ENCODE data around the gene XPR1.
"Not testable (repeated sequence)": the region's sequence is repeated elsewhere in the genome, so short reads cannot be mapped to it uniquely, and the experiment has no call there.

XPR1 gene

DNA sequence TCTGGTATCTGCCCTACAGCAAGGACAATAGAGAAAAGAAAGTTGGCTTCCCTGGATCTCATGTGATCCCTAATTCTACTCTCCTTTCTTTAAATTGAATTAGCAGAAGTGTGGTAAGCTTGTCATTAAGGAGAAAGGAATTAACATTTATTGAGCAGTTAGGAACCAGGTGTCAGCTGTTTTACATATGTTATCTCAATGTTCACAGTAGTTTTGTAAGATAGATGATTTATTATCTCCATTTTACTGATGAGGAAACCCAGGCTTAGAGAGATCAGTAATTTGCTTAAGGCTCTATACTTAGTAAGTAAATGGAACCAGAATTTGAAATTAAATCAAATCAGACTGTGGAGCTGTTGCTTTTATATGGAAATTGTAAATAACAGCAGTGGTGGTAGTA lies 8.0 kb downstream of the XPR1 start:
- CTCF ChIA-PET, result interaction anchor here (1.3 to 1.4 kb wide), 3 partner anchors 29 to 213 kb away, joined by 3 to 5 read pairs (median 3); no protein-coding TSS in a partner anchor
- TF ChIP-seq, protein P1, sequence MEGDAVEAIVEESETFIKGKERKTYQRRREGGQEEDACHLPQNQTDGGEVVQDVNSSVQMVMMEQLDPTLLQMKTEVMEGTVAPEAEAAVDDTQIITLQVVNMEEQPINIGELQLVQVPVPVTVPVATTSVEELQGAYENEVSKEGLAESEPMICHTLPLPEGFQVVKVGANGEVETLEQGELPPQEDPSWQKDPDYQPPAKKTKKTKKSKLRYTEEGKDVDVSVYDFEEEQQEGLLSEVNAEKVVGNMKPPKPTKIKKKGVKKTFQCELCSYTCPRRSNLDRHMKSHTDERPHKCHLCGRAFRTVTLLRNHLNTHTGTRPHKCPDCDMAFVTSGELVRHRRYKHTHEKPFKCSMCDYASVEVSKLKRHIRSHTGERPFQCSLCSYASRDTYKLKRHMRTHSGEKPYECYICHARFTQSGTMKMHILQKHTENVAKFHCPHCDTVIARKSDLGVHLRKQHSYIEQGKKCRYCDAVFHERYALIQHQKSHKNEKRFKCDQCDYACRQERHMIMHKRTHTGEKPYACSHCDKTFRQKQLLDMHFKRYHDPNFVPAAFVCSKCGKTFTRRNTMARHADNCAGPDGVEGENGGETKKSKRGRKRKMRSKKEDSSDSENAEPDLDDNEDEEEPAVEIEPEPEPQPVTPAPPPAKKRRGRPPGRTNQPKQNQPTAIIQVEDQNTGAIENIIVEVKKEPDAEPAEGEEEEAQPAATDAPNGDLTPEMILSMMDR (IDR thresholded peaks at IDR 0.05; ENCODE audit: control extremely low read depth, extremely low read depth, low read depth, missing control alignments), result no peak
- POLR2A ChIA-PET, result no interaction called here
- DNase-seq (ENCODE audit: extremely low spot score), result no peak

DNA sequence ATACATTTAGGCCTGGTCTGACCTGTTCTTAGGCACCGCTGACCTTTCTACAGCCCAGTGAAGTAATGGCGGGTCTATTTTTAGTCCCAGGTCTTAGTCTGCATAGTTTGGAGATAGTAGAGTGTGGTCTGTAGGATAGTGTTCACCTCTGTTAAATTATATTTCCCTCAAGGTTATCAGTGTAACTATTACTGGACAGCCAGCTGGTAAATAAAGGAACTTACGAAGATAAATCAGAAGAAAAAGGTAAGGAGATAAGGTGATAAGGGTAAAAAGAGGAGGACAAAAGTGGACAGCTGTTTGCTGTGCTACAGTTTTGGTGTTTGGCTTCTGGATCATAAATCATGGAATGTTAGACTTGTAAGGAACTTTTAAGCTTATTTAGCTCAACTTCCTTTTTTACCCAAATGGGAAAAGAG lies 8.7 kb downstream of the XPR1 start:
- TF ChIP-seq, protein P1 (IDR thresholded peaks at IDR 0.05; ENCODE audit: control extremely low read depth, extremely low read depth, low read depth, missing control alignments), result no peak
- no peak for DNase-seq (ENCODE audit: extremely low spot score)
- CTCF ChIA-PET, result interaction anchor here (1.3 to 1.4 kb wide), 3 partner anchors 30 to 213 kb away, joined by 3 to 5 read pairs (median 3); no protein-coding TSS in a partner anchor
- POLR2A ChIA-PET, result no interaction called here

DNA sequence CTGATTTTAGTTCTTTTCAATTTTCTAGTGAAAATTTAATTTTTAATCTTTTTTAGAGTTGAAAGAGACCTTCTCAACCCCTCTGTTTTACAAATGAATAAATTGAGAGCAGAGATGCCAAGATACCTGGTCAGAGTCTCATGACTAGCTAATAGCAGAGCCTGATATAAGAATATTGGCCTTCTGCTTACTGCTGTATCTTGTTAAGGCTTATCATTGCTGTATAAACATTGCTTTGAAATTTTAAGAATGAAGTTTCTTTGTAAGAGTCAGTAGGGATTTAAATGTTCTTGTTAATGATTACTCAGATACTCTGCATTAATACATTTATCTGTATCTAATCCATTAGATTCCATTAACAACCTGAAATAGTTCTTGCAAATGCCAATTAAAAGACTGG lies 9.8 kb downstream of the XPR1 start:
- TF ChIP-seq, protein P1 (IDR thresholded peaks at IDR 0.05; ENCODE audit: control extremely low read depth, extremely low read depth, low read depth, missing control alignments), result no peak
- ChIA-PET POLR2A (no interaction called here), CTCF (interaction anchor here (1.0 to 1.5 kb wide), 2 partner anchors 11 to 38 kb away, joined by 3 read pairs; no protein-coding TSS in a partner anchor)
- no peak for DNase-seq (ENCODE audit: extremely low spot score)

DNA sequence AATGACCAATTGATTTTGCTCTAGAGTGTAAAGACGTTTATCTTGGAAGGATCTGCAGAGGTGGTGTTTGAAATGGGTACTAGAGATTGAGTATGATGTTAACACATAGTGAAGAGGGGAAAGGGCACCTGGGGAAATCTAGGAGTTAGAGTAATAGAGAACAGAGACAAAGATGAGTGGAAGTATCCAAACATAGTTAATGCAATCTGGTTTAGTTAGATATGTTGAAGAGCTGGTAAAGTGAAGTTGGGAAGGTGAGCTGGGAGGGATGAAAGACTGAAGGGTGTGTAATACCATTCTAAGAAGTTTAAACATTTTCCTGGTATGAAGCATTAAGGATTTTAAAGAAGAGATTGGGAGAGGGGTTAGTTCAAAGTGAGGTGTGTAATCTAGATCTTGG lies 11.0 kb downstream of the XPR1 start:
- POLR2A ChIA-PET, result no interaction called here
- CTCF ChIA-PET, result interaction anchor here (1.2 to 1.5 kb wide), 2 partner anchors 10 kb away, joined by 3 read pairs; no protein-coding TSS in a partner anchor
- no peak for DNase-seq (ENCODE audit: extremely low spot score)
- TF ChIP-seq, protein P1 (IDR thresholded peaks at IDR 0.05; ENCODE audit: control extremely low read depth, extremely low read depth, low read depth, missing control alignments), result no peak

DNA sequence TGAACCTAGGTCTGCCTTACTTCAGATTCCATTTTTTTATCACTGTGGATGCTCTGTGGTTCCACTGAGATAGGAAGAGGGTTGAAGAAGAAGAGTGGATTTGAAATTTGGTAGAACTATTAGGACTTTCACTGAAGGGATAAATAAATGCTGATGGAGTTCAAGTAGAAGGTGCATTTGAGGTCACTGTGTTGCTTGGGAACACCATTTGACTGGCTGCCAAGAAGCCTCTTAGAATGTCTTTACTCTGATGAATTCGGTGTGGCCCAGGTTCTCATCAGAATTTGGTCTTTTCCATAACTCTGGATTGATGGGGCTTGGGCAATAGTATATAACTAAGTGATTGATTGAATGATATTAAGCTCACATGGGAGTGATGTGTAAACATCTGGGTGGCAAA lies 11.9 kb downstream of the XPR1 start:
- CTCF ChIA-PET, result interaction anchor here (1.2 kb wide), 1 partner anchor 9 kb away, joined by 3 read pairs; no protein-coding TSS in a partner anchor

DNA sequence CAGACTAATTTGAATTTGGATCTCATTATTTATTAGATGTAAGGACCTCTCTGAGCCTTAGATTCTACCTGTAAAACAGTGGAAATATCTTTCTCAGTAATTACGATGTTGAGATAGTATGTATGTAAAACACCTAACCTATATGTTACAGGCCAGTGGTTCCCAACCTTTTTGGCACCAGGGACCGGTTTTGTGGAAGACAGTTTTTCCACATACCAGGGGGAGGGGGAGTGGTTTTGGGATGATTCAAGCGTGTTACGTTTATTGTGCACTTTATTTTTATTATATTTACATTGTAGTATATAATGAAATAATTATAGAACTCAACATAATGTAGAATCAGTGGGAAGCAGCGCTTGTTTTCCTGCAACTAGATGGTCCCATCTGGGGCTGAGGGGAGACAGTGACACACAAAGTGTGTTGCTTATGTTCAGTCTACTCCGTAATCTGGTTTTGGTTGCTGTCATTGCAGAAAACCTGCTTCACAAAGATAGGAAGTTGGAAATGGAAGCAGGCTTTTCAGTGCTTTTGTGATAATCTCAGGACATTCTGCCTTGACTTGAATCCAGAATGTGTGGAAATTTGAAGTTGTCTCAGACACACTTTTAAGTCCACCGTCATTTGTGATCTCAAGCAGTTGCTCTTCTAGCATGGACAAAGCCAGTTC lies 12.8 kb downstream of the XPR1 start:
- TF ChIP-seq, protein P1 (IDR thresholded peaks at IDR 0.05; ENCODE audit: control extremely low read depth, extremely low read depth, low read depth, missing control alignments), result no peak
- ChIA-PET CTCF (no interaction called here), POLR2A (no interaction called here)
- DNase-seq (ENCODE audit: extremely low spot score), result no peak

More for the DNA sequence above, 11.9 kb downstream of the XPR1 start:
- POLR2A ChIA-PET, result no interaction called here
- DNase-seq (ENCODE audit: extremely low spot score), result no peak
- TF ChIP-seq, protein P1 (IDR thresholded peaks at IDR 0.05; ENCODE audit: control extremely low read depth, extremely low read depth, low read depth, missing control alignments), result no peak

DNA sequence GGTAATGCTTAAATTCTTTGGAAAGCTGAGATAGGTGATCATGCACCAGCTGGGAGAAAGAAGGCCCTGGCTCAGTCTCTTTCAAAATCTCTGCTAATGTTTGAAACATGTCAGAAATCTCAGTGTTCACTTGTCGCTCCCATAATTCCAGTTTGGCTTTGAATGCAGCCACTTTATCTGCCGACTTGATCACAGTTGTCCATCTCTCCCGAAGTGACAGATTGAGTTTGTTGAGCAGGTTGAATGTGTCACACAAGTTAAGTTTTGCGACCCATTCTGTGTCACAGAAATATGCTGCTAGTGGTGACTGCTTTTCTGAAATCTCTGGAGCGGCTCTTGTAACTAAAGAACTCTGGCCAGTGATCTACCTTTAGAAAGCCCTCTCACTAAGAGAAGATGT lies 13.4 kb downstream of the XPR1 start:
- CTCF ChIA-PET, result interaction anchor here (1.9 kb wide), 1 partner anchor 9 kb away, joined by 6 read pairs; no protein-coding TSS in a partner anchor
- DNase-seq (ENCODE audit: extremely low spot score); POLR2A ChIA-PET: not testable (repeated sequence)

Data from GM10248 (cell line).